DND-41 (cell line): ENCODE results near the gene DYNLRB1.

Experiments
- ATAC-seq: fragments of 200-7000 bp; cut with Tn5 transposase; 3 replicates; pipeline ENCODE4 v1.9.1; 2021; ENCODE audit warnings: low read depth; ENCODE audit not compliant: insufficient read depth
- DNase-seq: peaks from one replicate; pipeline ENCODE4 v3.0.0-alpha.2; 2020
- H2AFZ ChIP-seq: 2 replicates; pipeline ENCODE4 v1.6.0; 2012; ENCODE audit warnings: low read depth, low read length
- H3K27ac ChIP-seq: 2 replicates; pipeline ENCODE4 v1.5.1; 2012; ENCODE audit warnings: low read length, inconsistent platforms
- H3K27me3 ChIP-seq: fragments of 200-600 bp; sonication (generic); 2 replicates; pipeline ENCODE4 v1.6.0; 2012; ENCODE audit warnings: low read length, mild to moderate bottlenecking, inconsistent platforms; ENCODE audit not compliant: insufficient read depth, poor library complexity
- H3K36me3 ChIP-seq: 2 replicates; pipeline ENCODE4 v1.5.1; 2012; ENCODE audit warnings: low read length, inconsistent platforms; ENCODE audit not compliant: insufficient read depth
- H3K4me1 ChIP-seq: 2 replicates; pipeline ENCODE4 v1.5.1; 2012; ENCODE audit warnings: mild to moderate bottlenecking, low read length; ENCODE audit not compliant: insufficient read depth
- H3K4me2 ChIP-seq: 2 replicates; pipeline ENCODE4 v1.6.0; 2012; ENCODE audit warnings: mild to moderate bottlenecking, moderate library complexity, low read length, inconsistent platforms; ENCODE audit not compliant: insufficient read depth
- H3K4me3 ChIP-seq, 2 experiments: fragments of 200-600 bp in 1 of 2; shearing (Covaris generic) in 1 of 2; 2 replicates each; pipeline ENCODE4 v1.5.1; 2012 to 2016; ENCODE audit warnings: inconsistent platforms in 2 of 2, low read length in 2 of 2, mild to moderate bottlenecking in 2 of 2, low read depth in 1 of 2, moderate library complexity in 1 of 2
- H3K79me2 ChIP-seq: 2 replicates; pipeline ENCODE4 v1.6.0; 2012; ENCODE audit warnings: low read length, inconsistent platforms; ENCODE audit not compliant: insufficient read depth
- H3K9ac ChIP-seq: 2 replicates; pipeline ENCODE4 v1.6.0; 2012; ENCODE audit warnings: low read depth, mild to moderate bottlenecking, inconsistent platforms, low read length, moderate library complexity
- H3K9me3 ChIP-seq: 2 replicates; pipeline ENCODE4 v1.5.1; 2012; ENCODE audit warnings: low read length, moderate library complexity, mild to moderate bottlenecking, inconsistent platforms; ENCODE audit not compliant: insufficient read depth, severe bottlenecking
- H4K20me1 ChIP-seq: 2 replicates; pipeline ENCODE4 v1.6.0; 2012; ENCODE audit warnings: low read length; ENCODE audit not compliant: insufficient read depth
- CTCF ChIP-seq: IDR thresholded peaks from 2 replicates; pipeline ENCODE4 v1.5.1; 2012; ENCODE audit warnings: borderline replicate concordance, low read length, moderate library complexity, mild to moderate bottlenecking; ENCODE audit not compliant: poor library complexity, severe bottlenecking; ENCODE audit errors: extremely low read depth
- EZH2 ChIP-seq: IDR thresholded peaks from 3 replicates; pipeline ENCODE4 v1.6.1; 2012; ENCODE audit warnings: borderline replicate concordance, low read depth, mild to moderate bottlenecking, moderate library complexity, low read length, inconsistent platforms; ENCODE audit not compliant: severe bottlenecking

Gene DYNLRB1

GRCh38 chr20:34586488-34587163, 70.4 kb downstream of the DYNLRB1 start:
- Histone ChIP-seq H3K4me2 (no peak overlapping the region), H4K20me1 (no peaks in the 10 kb centered on the region), H3K9ac (no peak overlapping the region), H3K9me3 (no peaks in the 10 kb centered on the region), H2AFZ (no peak overlapping the region), H3K36me3 (peaks cover 70% of the 10 kb centered on the region), H3K79me2 (no peaks in the 10 kb centered on the region), H3K27ac (no peak overlapping the region), H3K4me3 (no peak overlapping the region), H3K27me3 (no peaks in the 10 kb centered on the region), H3K4me1 (no peaks in the 10 kb centered on the region)
- no peak for ATAC-seq
- DNase-seq = no peak
- TF ChIP-seq CTCF (no peak), EZH2 (no peak)
